ENCODE data around the gene DGLUCY.
A peak's percentile ranks its signal among the peaks of the same experiment; 100 is the strongest.
"Not testable (repeated sequence)": the region's sequence is repeated elsewhere in the genome, so short reads cannot be mapped to it uniquely, and the experiment has no call there.

DGLUCY gene

GRCh38 chr14:91155626-91156089, 41.8 kb downstream of the DGLUCY start:
- ATAC-seq (replicated peaks) (no peak), DNase-seq (no peak)
- H3K27ac Mint-ChIP-seq: no peak overlapping the region
- H3K4me1 Mint-ChIP-seq: peaks cover 13 to 15% of the 10 kb centered on the region in 2 donors
- H3K27me3 Mint-ChIP-seq: no peaks in the 10 kb centered on the region
- H3K4me3 Mint-ChIP-seq: no peak overlapping the region
- H3K9me3 Mint-ChIP-seq: peaks cover 0 to 1% of the 10 kb centered on the region in 2 donors
- peaks cover 28 to 54% of the 10 kb centered on the region in 2 donors for H3K36me3 Mint-ChIP-seq

GRCh38 chr14:91156142-91156666, 42.3 kb downstream of the DGLUCY start:
- not testable (repeated sequence) for H3K27ac Mint-ChIP-seq; H3K4me3 Mint-ChIP-seq; H3K27me3 Mint-ChIP-seq; H3K9me3 Mint-ChIP-seq; ATAC-seq (replicated peaks); DNase-seq
- Mint-ChIP-seq H3K4me1 (peaks cover 13% of the 10 kb centered on the region in 2 donors), H3K36me3 (peaks cover 27 to 53% of the 10 kb centered on the region in 2 donors)

- H3K9me3 Mint-ChIP-seq; ATAC-seq (replicated peaks); H3K27me3 Mint-ChIP-seq; H3K4me3 Mint-ChIP-seq; DNase-seq; H3K27ac Mint-ChIP-seq: not testable (repeated sequence)
- peaks cover 29 to 60% of the 10 kb centered on the region in 2 donors for H3K36me3 Mint-ChIP-seq
- peaks cover 13% of the 10 kb centered on the region in 2 donors for H3K4me1 Mint-ChIP-seq
Observed at GRCh38 chr14:91156877-91157276, 43.0 kb downstream of the DGLUCY start.

GRCh38 chr14:91158091-91158790, 44.4 kb downstream of the DGLUCY start:
- Mint-ChIP-seq H3K36me3 (peaks cover 29 to 54% of the 10 kb centered on the region in 2 donors), H3K4me1 (peaks cover 13% of the 10 kb centered on the region in 2 donors), H3K27ac (no peak overlapping the region), H3K9me3 (no peaks in the 10 kb centered on the region), H3K27me3 (no peaks in the 10 kb centered on the region), H3K4me3 (no peak overlapping the region)
- ATAC-seq (replicated peaks): no peak
- no peak for DNase-seq

GRCh38 chr14:91159182-91159581, 45.3 kb downstream of the DGLUCY start:
- DNase-seq: no peak
- H3K4me1 Mint-ChIP-seq: peaks cover 13% of the 10 kb centered on the region in 2 donors
- ATAC-seq (replicated peaks): no peak
- H3K36me3 Mint-ChIP-seq: peaks cover 29 to 60% of the 10 kb centered on the region in 2 donors
- no peaks in the 10 kb centered on the region for H3K27me3 Mint-ChIP-seq
- no peaks in the 10 kb centered on the region for H3K9me3 Mint-ChIP-seq
- H3K27ac Mint-ChIP-seq: no peak overlapping the region
- H3K4me3 Mint-ChIP-seq: no peak overlapping the region

GRCh38 chr14:91159906-91160305, 46.0 kb downstream of the DGLUCY start:
- H3K4me1 Mint-ChIP-seq: peaks cover 7 to 8% of the 10 kb centered on the region in 2 donors
- no peak overlapping the region for H3K4me3 Mint-ChIP-seq
- DNase-seq (no peak), ATAC-seq (replicated peaks) (no peak)
- no peaks in the 10 kb centered on the region for H3K27me3 Mint-ChIP-seq
- no peaks in the 10 kb centered on the region for H3K9me3 Mint-ChIP-seq
- no peak overlapping the region for H3K27ac Mint-ChIP-seq
- peaks cover 25 to 63% of the 10 kb centered on the region in 2 donors for H3K36me3 Mint-ChIP-seq

GRCh38 chr14:91163316-91163715, 49.4 kb downstream of the DGLUCY start:
- H3K27me3 Mint-ChIP-seq: no peaks in the 10 kb centered on the region
- H3K9me3 Mint-ChIP-seq: no peaks in the 10 kb centered on the region
- peaks cover 0 to 3% of the 10 kb centered on the region in 2 donors for H3K4me1 Mint-ChIP-seq
- H3K36me3 Mint-ChIP-seq: peaks cover 37 to 57% of the 10 kb centered on the region in 2 donors
- DNase-seq: no peak
- no peak overlapping the region for H3K4me3 Mint-ChIP-seq
- H3K27ac Mint-ChIP-seq: no peak overlapping the region
- no peak for ATAC-seq (replicated peaks)

GRCh38 chr14:91164676-91165075, 50.8 kb downstream of the DGLUCY start:
- DNase-seq (no peak), ATAC-seq (replicated peaks) (no peak)
- peaks cover 0 to 2% of the 10 kb centered on the region in 2 donors for H3K4me1 Mint-ChIP-seq
- H3K27me3 Mint-ChIP-seq: no peaks in the 10 kb centered on the region
- peaks cover 39 to 57% of the 10 kb centered on the region in 2 donors for H3K36me3 Mint-ChIP-seq
- H3K27ac Mint-ChIP-seq: no peak overlapping the region
- H3K4me3 Mint-ChIP-seq: no peak overlapping the region
- no peaks in the 10 kb centered on the region for H3K9me3 Mint-ChIP-seq

- H3K27ac Mint-ChIP-seq: peak overlapping the region; percentile 38
- DNase-seq: no peak
- H3K9me3 Mint-ChIP-seq: no peaks in the 10 kb centered on the region
- no peaks in the 10 kb centered on the region for H3K4me1 Mint-ChIP-seq
- H3K27me3 Mint-ChIP-seq: no peaks in the 10 kb centered on the region
- no peak overlapping the region for H3K4me3 Mint-ChIP-seq
- no peak for ATAC-seq (replicated peaks)
- H3K36me3 Mint-ChIP-seq: peaks cover 34 to 46% of the 10 kb centered on the region in 2 donors
Observed at GRCh38 chr14:91167380-91167770, 53.5 kb downstream of the DGLUCY start.

- no peak for ATAC-seq (replicated peaks)
- Mint-ChIP-seq H3K36me3 (peaks cover 39 to 42% of the 10 kb centered on the region in 2 donors), H3K4me3 (no peak overlapping the region), H3K9me3 (no peaks in the 10 kb centered on the region), H3K27me3 (no peaks in the 10 kb centered on the region), H3K4me1 (peaks cover 3 to 6% of the 10 kb centered on the region in 2 donors), H3K27ac (no peak overlapping the region)
- no peak for DNase-seq
Observed at GRCh38 chr14:91169951-91170350, 56.1 kb downstream of the DGLUCY start.

- no peak for ATAC-seq (replicated peaks)
- H3K36me3 Mint-ChIP-seq: peaks cover 36 to 42% of the 10 kb centered on the region in 2 donors
- no peak overlapping the region for H3K27ac Mint-ChIP-seq
Observed at GRCh38 chr14:91170504-91171121, 56.7 kb downstream of the DGLUCY start.

GRCh38 chr14:91171291-91171690, 57.4 kb downstream of the DGLUCY start:
- ATAC-seq (replicated peaks): no peak
- no peak for DNase-seq
- Mint-ChIP-seq H3K4me1 (peaks cover 3 to 6% of the 10 kb centered on the region in 2 donors), H3K9me3 (no peaks in the 10 kb centered on the region), H3K27me3 (no peaks in the 10 kb centered on the region), H3K4me3 (no peak overlapping the region), H3K27ac (no peak overlapping the region), H3K36me3 (peaks cover 35 to 42% of the 10 kb centered on the region in 2 donors)

More at GRCh38 chr14:91170504-91171121, 56.7 kb downstream of the DGLUCY start:
- no peaks in the 10 kb centered on the region for H3K9me3 Mint-ChIP-seq
- no peak overlapping the region for H3K4me3 Mint-ChIP-seq
- no peak for DNase-seq
- H3K4me1 Mint-ChIP-seq: peaks cover 3 to 6% of the 10 kb centered on the region in 2 donors
- H3K27me3 Mint-ChIP-seq: no peaks in the 10 kb centered on the region

- Mint-ChIP-seq H3K4me1 (peaks cover 5 to 16% of the 10 kb centered on the region in 2 donors), H3K36me3 (peaks cover 31 to 38% of the 10 kb centered on the region in 2 donors), H3K4me3 (no peak overlapping the region), H3K27ac (no peak overlapping the region), H3K9me3 (no peaks in the 10 kb centered on the region), H3K27me3 (no peaks in the 10 kb centered on the region)
- peak; percentile 85 to 86 for ATAC-seq (replicated peaks)
- peak; percentile 62 for DNase-seq
Observed at GRCh38 chr14:91173221-91173670, 59.4 kb downstream of the DGLUCY start.

GRCh38 chr14:91173904-91174303, 60.0 kb downstream of the DGLUCY start:
- Mint-ChIP-seq H3K4me1 (peaks cover 5 to 16% of the 10 kb centered on the region in 2 donors), H3K36me3 (peaks cover 26 to 33% of the 10 kb centered on the region in 2 donors), H3K9me3 (no peaks in the 10 kb centered on the region), H3K4me3 (no peak overlapping the region), H3K27ac (no peak overlapping the region), H3K27me3 (no peaks in the 10 kb centered on the region)
- ATAC-seq (replicated peaks): no peak
- no peak for DNase-seq

All from stimulated activated naive B cell treated with anti-CD40 and anti-IgM and Interleukin-4, amounts not matched to agents 10 μg/mL and 1 μg/mL and 100 μg/mL, for 72 hours (primary cell).